ENCODE measurements around the gene FOXP1.

- TF ChIP-seq EZH2 (IDR thresholded peaks at IDR 0.05; ENCODE audit: low read length) (no peak), CTCF (optimal IDR thresholded peaks at IDR 0.05 in 1 of 3, IDR thresholded peaks at IDR 0.05 in 1 of 3, conservative IDR thresholded peaks at IDR 0.05 in 1 of 3; ENCODE audit: extremely low read depth in 1 of 3, insufficient read depth in 2 of 3, low read length in 3 of 3) (no peak)
Observed at GRCh38 chr3:71322154-71322553, 261.4 kb downstream of the FOXP1 start.

Data from keratinocyte (primary cell).